ENCODE measurements around the gene CCDC192.
"Not testable (repeated sequence)": the region's sequence is repeated elsewhere in the genome, so short reads cannot be mapped to it uniquely, and the experiment has no call there.

The CCDC192 gene

GRCh38 chr5:127725673-127726072 lies 22.5 kb downstream of the CCDC192 start:
- H3K4me3 Mint-ChIP-seq, result no peak overlapping the region
- no peaks in the 10 kb centered on the region for H3K4me1 Mint-ChIP-seq
- no peak for ATAC-seq
- H3K27me3 Mint-ChIP-seq, result peaks cover 8% of the 10 kb centered on the region
- peaks cover 9% of the 10 kb centered on the region for H3K9me3 Mint-ChIP-seq
- H3K27ac Mint-ChIP-seq, result no peak overlapping the region
- H3K36me3 Mint-ChIP-seq, result no peaks in the 10 kb centered on the region

DNA sequence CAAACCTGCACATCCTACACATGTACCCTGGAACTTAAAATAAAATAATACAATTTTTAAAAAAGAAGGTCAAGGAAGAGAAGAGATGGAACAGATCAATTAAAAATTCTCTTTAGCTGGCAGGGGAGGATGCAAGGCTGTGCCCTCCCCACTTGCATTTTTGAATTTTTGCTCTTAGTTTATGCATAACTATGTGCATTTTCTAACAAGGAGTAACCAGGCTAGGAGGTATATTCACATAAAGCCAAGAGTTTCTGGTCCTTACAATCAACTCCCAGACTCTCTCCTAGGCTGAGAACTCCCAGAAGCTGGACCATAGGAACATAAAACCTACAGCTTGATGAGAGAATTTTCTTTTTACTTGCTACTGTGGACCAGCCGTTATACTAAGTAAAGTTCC lies 29.8 kb downstream of the CCDC192 start:
- no peak for ATAC-seq
- Mint-ChIP-seq H3K27me3 (no peaks in the 10 kb centered on the region), H3K36me3 (no peaks in the 10 kb centered on the region), H3K9me3 (peaks cover 2% of the 10 kb centered on the region), H3K4me1 (no peaks in the 10 kb centered on the region), H3K4me3 (no peak overlapping the region), H3K27ac (no peak overlapping the region)

GRCh38 chr5:127739348-127739747 lies 36.2 kb downstream of the CCDC192 start:
- H3K36me3 Mint-ChIP-seq, H3K9me3 Mint-ChIP-seq, ATAC-seq, H3K4me1 Mint-ChIP-seq, H3K4me3 Mint-ChIP-seq, H3K27ac Mint-ChIP-seq, H3K27me3 Mint-ChIP-seq: not testable (repeated sequence)

DNA sequence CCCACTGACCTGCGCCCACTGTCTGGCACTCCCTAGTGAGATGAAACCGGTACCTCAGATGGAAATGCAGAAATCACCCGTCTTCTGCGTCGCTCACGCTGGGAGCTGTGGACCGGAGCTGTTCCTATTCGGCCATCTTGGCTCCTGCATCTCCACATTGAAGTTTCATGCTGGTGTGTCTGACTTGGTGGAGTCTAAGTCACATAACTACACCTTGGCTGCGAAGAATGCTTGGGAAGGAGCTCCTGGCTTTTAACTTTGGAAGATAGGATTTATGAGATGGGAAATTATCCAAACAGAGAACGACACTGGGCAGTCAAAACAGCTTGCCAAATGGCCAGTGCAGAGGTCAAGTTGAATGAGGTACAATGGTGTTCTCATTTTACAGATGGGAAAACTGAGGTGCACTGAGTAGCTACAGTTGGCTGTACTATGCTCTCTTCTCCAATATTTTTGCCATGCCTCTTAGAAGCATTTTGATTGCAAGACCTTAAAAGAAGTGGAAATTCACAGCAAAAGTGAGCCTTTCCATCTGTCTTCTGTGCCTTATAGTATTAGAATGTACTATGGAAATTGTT lies 36.7 kb downstream of the CCDC192 start:
- Mint-ChIP-seq H3K4me1 (no peaks in the 10 kb centered on the region), H3K36me3 (no peaks in the 10 kb centered on the region), H3K27me3 (peaks cover 9% of the 10 kb centered on the region), H3K9me3 (peaks cover 2% of the 10 kb centered on the region), H3K27ac (no peak overlapping the region), H3K4me3 (no peak overlapping the region)
- no peak for ATAC-seq

DNA sequence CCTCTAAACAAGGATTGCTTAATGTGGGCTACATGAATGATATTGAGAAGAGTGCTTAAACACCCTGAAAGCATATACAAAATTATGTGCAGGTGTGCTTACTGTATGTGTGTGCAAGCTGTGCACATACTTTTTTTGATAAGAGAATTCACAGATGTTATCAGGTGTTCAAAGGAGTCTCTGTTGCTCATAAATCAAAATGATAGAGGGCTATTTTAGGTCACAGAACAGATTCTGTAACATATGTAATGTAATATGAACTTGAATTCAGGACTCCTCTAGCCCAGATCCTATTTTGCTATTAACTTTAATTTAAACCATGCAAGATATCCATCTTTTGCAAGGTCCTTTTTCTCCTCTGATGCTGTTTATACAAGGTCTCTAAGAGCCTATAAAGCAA lies 38.2 kb downstream of the CCDC192 start:
- Mint-ChIP-seq H3K27me3 (peaks cover 9% of the 10 kb centered on the region), H3K27ac (no peak overlapping the region), H3K4me1 (no peaks in the 10 kb centered on the region), H3K9me3 (peaks cover 2% of the 10 kb centered on the region), H3K36me3 (no peaks in the 10 kb centered on the region), H3K4me3 (no peak overlapping the region)
- no peak for ATAC-seq

DNA sequence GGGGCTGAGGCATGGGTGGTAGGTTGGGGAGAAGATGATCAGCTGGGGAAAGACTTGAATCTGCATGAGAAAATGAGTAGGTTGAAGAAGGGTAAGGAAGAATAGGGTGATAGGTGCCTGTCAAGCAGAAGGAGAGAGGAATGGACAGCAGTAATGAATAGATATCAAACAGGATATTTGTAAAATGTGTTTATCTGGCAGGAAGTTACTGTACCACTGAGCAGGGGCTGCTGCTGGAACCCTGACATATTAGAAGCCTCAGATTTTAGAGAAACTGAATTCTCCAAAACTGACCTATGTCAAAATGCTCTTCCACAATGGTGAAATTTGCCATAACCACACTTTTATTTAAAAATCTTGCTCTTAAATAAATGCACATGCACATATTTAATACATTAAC lies 41.0 kb downstream of the CCDC192 start:
- ATAC-seq, result no peak
- Mint-ChIP-seq H3K9me3 (no peaks in the 10 kb centered on the region), H3K27me3 (peaks cover 9% of the 10 kb centered on the region), H3K4me1 (no peaks in the 10 kb centered on the region), H3K36me3 (no peaks in the 10 kb centered on the region), H3K27ac (no peak overlapping the region), H3K4me3 (no peak overlapping the region)

GRCh38 chr5:127746756-127747155 lies 43.6 kb downstream of the CCDC192 start:
- Mint-ChIP-seq H3K27ac (no peak overlapping the region), H3K4me3 (no peak overlapping the region), H3K9me3 (no peaks in the 10 kb centered on the region), H3K36me3 (no peaks in the 10 kb centered on the region), H3K27me3 (peaks cover 9% of the 10 kb centered on the region), H3K4me1 (no peaks in the 10 kb centered on the region)
- no peak for ATAC-seq

DNA sequence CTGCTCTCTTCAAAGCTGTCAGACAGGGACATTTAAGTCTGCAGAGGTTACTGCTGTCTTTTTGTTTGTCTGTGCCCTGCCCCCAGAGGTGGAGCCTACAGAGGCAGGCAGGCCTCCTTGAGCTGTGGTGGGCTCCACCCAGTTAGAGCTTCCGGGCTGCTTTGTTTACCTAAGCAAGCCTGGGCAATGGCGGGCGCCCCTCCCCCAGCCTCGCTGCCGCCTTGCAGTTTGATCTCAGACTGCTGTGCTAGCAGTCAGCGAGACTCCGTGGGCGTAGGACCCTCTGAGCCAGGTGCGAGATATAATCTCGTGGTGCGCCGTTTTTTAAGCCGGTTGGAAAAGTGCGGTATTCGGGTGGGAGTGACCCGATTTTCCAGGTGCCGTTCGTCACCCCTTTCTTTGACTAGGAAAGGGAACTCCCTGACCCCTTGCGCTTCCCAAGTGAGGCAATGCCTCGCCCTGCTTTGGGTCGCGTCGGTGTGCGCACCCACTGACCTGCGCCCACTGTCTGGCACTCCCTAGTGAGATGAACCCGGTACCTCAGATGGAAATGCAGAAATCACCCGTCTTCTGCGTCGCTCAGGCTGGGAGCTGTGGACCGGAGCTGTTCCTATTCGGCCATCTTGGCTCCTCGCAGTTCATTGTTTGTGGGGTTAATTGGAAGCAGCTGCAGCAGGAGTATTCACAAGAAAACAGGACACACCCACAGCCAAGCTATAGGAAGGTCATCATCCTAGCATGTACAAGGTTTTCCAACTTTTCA lies 49.5 kb downstream of the CCDC192 start:
- not testable (repeated sequence) for ATAC-seq, H3K36me3 Mint-ChIP-seq, H3K4me3 Mint-ChIP-seq, H3K27me3 Mint-ChIP-seq, H3K4me1 Mint-ChIP-seq, H3K9me3 Mint-ChIP-seq, H3K27ac Mint-ChIP-seq

- H3K36me3 Mint-ChIP-seq, result no peaks in the 10 kb centered on the region
- H3K9me3 Mint-ChIP-seq, result no peaks in the 10 kb centered on the region
- no peaks in the 10 kb centered on the region for H3K4me1 Mint-ChIP-seq
- H3K27me3 Mint-ChIP-seq, result no peaks in the 10 kb centered on the region
- no peak overlapping the region for H3K4me3 Mint-ChIP-seq
- ATAC-seq, result no peak
- no peak overlapping the region for H3K27ac Mint-ChIP-seq
These were observed 51.1 kb downstream of the CCDC192 start for GRCh38 chr5:127754259-127754658.

- no peaks in the 10 kb centered on the region for H3K36me3 Mint-ChIP-seq
- no peaks in the 10 kb centered on the region for H3K9me3 Mint-ChIP-seq
- no peaks in the 10 kb centered on the region for H3K4me1 Mint-ChIP-seq
- no peak overlapping the region for H3K4me3 Mint-ChIP-seq
- no peak overlapping the region for H3K27ac Mint-ChIP-seq
- no peaks in the 10 kb centered on the region for H3K27me3 Mint-ChIP-seq
- no peak for ATAC-seq
These were observed 51.5 kb downstream of the CCDC192 start for GRCh38 chr5:127754706-127755105.

GRCh38 chr5:127757576-127757975 lies 54.4 kb downstream of the CCDC192 start:
- Mint-ChIP-seq H3K27me3 (no peaks in the 10 kb centered on the region), H3K36me3 (no peaks in the 10 kb centered on the region), H3K27ac (no peak overlapping the region), H3K4me3 (no peak overlapping the region), H3K9me3 (no peaks in the 10 kb centered on the region), H3K4me1 (no peaks in the 10 kb centered on the region)
- ATAC-seq, result no peak

DNA sequence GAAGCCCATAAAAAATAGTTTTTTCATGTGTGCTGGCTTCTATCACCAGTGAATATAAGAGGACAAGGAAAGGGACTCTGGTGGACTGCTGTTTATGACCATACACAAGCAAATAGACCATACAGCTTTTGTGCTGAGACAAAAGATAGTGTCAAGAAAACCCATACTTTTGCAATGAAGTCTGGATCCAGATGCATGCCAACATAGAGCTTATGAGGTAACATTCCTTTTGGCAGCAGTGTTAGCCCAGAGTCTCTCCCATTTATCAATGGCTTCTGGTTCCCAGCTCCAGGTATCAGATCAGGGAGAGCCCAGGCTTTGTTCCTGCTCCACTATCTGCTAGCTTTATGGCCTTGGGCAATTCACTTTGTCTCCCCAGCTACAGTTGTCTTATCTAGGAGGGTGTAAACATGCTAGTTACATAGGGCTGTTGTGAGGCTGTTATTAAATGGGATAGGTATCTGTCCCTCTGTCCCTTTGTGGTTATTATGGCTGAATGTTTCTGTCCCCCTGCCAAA lies 55.6 kb downstream of the CCDC192 start:
- Mint-ChIP-seq H3K36me3 (no peaks in the 10 kb centered on the region), H3K27ac (no peak overlapping the region), H3K9me3 (no peaks in the 10 kb centered on the region), H3K27me3 (no peaks in the 10 kb centered on the region), H3K4me3 (no peak overlapping the region), H3K4me1 (no peaks in the 10 kb centered on the region)
- ATAC-seq, result no peak

DNA sequence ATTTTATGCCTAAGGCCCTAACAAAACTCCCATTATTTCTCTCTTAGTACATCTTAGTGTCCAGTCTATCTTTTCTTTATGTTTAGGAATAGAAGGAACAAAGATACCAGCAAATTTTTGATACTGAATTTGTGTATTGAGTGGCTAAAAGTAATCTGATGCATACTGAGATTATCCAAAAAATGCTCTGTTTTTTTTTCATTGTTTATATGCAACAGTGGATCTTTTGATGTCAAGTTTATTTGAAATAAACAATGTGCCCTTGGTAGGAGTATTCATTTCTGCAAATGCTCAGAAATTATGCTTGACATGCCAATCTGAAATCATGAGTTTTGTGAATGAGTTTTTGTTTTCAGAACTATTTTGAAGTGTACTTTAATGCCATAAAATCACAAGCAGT lies 58.7 kb downstream of the CCDC192 start:
- Mint-ChIP-seq H3K27me3 (no peaks in the 10 kb centered on the region), H3K4me3 (no peak overlapping the region), H3K36me3 (no peaks in the 10 kb centered on the region), H3K4me1 (no peaks in the 10 kb centered on the region), H3K27ac (no peak overlapping the region), H3K9me3 (no peaks in the 10 kb centered on the region)
- ATAC-seq, result no peak

DNA sequence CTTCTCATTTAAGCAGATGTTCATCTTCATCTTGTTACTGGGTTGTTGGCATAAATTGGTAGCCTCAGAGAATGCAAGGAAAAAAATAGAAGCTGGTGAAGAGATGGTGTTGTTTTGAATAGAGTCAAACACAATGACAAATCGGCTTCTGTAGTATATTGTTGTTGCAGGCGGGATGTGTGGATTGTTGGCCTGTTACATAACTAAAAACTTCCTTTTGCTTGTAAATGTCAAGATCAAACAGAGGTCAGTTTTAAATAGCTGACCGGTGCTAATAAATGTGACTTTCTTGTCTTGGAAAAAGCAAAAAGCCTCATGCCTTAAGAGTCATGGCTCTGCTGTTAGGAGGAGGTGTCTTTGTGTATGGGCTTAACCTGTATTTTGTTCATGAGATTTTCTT lies 59.2 kb downstream of the CCDC192 start:
- H3K36me3 Mint-ChIP-seq, result no peaks in the 10 kb centered on the region
- H3K4me3 Mint-ChIP-seq, result no peak overlapping the region
- no peak overlapping the region for H3K27ac Mint-ChIP-seq
- H3K9me3 Mint-ChIP-seq, result no peaks in the 10 kb centered on the region
- H3K27me3 Mint-ChIP-seq, result no peaks in the 10 kb centered on the region
- no peak for ATAC-seq
- no peaks in the 10 kb centered on the region for H3K4me1 Mint-ChIP-seq

DNA sequence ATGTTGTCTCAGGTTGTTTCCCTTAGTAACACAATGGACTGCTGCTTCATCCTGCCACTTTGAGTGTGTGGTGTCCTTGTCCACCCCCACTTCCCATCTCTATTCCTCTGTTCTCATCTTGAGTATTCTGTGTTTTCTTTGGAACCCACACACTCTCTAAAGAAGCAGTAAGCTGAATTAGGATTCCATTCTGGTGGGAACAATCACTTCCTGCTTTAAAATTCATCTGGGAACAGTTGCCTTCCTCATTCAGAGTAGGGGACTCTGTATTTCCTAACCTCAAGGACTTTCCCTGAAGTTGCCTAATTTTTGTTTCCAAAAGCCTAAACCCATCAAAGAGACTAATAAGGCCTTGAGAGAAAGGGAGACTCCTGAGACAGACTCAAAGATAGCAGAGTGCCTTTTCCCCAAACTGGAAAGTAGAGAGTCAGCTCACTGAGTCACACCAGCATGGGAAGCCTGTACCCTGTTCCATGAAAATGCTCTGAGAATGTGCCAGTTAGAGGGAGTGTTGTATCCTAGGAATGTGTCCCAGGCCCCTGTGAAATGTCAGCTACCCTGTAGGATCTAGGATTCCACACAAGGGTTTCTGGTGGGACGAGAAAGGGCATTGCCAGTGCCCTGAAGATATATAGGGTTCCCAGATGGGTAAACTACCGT lies 63.6 kb downstream of the CCDC192 start:
- no peak for ATAC-seq
- H3K27ac Mint-ChIP-seq, result no peak overlapping the region

GRCh38 chr5:127769386-127769785 lies 66.2 kb downstream of the CCDC192 start:
- H3K4me1 Mint-ChIP-seq, result no peaks in the 10 kb centered on the region
- H3K27ac Mint-ChIP-seq, result no peak overlapping the region
- no peak overlapping the region for H3K4me3 Mint-ChIP-seq
- ATAC-seq, result no peak
- no peaks in the 10 kb centered on the region for H3K36me3 Mint-ChIP-seq
- peaks cover 8% of the 10 kb centered on the region for H3K27me3 Mint-ChIP-seq
- no peaks in the 10 kb centered on the region for H3K9me3 Mint-ChIP-seq

More for the DNA sequence above, 63.6 kb downstream of the CCDC192 start:
- no peaks in the 10 kb centered on the region for H3K36me3 Mint-ChIP-seq
- H3K9me3 Mint-ChIP-seq, result no peaks in the 10 kb centered on the region
- peaks cover 8% of the 10 kb centered on the region for H3K27me3 Mint-ChIP-seq
- H3K4me3 Mint-ChIP-seq, result no peak overlapping the region
- no peaks in the 10 kb centered on the region for H3K4me1 Mint-ChIP-seq

Data from stimulated activated memory B cell treated with anti-CD40 and anti-IgM and Interleukin-4, amounts not matched to agents 10 μg/mL and 1 μg/mL and 100 μg/mL, for 72 hours (primary cell).